GM18870 (cell line): Measurements from ENCODE around the gene APOH.

Experiments
- ATAC-seq: cut with Tn5 transposase; IDR thresholded peaks from one replicate; pipeline ENCODE4 v1.9.1; 2021; ENCODE audit warnings: moderate library complexity; ENCODE audit not compliant: unreplicated experiment

Gene APOH

GRCh38 chr17:66235377-66235994, 6.3 kb upstream of the APOH start:
- ATAC-seq: no peak

DNA sequence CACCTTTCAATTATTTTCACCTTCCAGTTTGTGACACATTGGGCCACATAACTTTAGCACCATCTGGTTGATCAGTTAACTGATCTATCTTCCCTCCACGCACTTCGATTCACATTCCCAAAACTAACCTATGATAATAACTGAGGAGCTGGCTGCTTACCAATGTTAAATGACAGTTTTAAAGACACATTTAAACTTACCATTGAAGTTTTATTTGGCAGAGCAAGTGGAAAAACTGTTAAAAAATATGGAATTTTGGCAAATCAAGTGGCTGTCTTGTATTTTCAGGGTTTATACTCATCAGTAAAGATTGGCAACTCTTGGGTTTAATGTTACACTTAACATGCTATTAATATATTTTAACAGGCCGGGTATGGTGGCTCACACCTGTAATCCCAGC, 5.4 kb upstream of the APOH start:
- ATAC-seq: no peak

DNA sequence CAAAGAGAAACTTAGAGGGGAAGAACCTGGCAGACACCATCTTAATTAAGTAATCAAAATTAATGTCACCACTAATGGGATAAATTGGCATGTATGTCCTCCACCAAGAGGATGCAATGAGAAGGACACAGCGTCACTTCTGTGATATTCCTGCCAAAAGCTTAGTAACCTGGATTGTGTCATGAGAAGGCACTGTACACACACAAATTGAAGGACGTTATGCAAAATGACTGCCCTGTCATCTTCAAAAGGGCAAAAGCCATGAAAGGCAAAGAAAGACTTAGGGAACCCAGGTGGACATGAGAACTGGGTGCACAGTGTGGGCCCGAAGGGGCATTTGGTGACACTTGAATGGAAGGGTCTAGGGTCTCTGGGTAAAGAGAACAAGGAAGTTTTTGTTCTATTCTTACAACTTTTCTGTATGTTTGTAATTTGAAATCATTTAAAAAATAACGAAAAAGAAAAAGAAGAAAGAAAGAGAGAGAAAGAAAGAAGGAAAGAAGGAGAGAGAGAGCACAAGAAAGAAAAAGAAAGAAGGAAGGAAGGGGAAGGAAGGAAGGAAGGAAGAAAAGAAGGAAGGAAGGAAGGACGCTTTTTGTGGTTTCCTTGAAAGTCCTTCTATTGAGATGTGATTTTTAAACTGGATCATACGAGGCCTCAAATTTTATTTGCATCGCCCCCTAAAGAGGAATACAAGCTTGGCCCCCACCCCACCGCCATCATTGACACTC, 4.0 kb upstream of the APOH start:
- ATAC-seq: no peak

- ATAC-seq: no peak
Measured at GRCh38 chr17:66230922-66231591, 1.8 kb upstream of the APOH start.

DNA sequence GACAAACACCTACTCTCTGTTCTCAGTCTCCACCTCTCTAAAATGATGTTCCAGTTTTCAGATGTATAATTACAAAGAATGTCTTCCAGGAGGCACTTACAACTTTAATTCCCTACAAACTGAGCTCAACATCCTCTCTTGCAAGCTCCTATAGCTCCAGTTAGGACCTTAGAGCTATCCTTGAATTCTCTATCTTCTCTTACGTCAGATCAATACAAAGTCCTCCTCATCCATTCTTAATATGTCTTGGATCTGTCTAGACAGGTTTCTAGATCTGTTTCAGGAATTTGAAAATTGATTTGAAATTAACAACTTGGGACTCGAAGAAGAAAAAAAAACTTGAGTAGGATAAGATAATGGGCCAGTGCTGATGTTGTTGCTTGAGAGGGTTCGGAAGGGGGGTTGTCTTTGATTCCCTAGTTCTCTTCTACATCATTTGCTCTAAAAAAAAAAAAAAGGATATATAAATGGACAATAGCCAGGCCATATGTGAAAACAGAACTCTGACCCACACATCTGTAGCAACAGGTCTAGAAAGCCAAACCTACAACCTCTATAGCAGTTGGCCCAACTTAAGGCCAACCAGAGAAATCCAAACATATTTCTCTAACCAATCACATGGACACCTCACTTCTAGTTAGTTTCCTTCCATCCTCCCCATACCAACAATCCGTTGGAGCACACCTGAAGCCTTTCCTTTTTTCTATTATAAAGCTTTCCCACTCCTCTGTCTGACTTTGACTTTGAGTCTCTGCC, 746 bp upstream of the APOH start:
- ATAC-seq: no peak

- ATAC-seq: no peak
Measured at GRCh38 chr17:66227212-66228045, 1.8 kb downstream of the APOH start.

DNA sequence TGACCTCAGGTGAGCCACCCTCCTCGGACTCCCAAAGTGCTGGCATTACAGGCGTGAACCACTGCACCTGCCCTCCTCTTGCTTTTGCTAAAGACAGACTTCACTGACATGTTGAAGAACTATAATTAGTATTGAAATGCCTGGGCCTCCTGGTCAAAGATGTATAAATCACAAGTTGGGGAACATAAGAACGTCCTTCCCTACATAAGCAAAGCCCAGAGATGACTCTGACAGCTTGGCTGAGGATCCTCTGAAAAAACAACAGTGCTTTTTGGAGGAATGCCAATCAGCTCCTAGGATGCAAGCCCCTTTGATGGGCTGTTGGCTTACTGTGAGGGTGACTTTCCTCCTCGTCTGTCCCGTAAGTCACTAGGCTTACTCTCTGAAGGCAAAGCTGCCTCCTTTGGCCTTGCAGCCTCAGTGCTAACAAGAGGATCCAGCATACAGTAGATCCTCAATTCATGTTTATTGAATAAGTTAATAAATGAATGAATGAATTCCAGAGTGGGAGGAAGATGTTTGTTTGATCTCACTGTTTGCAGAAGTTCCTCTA, 6.3 kb downstream of the APOH start:
- no peak for ATAC-seq

- ATAC-seq: no peak
Measured at GRCh38 chr17:66221755-66222530, 7.3 kb downstream of the APOH start.

DNA sequence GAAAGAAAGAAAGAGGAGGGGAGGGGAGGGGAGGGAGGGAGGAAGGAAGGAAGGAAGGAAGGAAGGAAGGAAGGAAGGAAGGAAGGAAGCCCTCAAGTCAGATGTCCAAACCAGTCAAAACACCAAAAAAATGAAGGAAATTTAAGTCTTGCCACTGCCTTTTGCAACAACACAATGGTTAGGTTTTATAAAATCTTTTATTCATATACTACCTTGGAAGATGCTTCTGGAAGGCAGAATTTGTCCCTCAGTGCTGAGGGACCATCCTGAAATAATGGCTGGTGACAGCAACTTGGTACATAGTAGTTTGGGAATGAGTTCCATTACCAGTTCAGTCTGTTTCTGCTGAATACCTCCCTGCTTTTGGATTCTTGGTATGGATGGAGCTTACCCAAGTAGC, 7.9 kb downstream of the APOH start:
- ATAC-seq: no peak

GRCh38 chr17:66220079-66220835, 9.0 kb downstream of the APOH start:
- ATAC-seq: no peak

GRCh38 chr17:66215529-66215911, 13.7 kb downstream of the APOH start:
- ATAC-seq: no peak

- no peak for ATAC-seq
Measured at GRCh38 chr17:66214884-66215528, 14.2 kb downstream of the APOH start.

GRCh38 chr17:66211047-66211810, 18.0 kb downstream of the APOH start:
- ATAC-seq: no peak

DNA sequence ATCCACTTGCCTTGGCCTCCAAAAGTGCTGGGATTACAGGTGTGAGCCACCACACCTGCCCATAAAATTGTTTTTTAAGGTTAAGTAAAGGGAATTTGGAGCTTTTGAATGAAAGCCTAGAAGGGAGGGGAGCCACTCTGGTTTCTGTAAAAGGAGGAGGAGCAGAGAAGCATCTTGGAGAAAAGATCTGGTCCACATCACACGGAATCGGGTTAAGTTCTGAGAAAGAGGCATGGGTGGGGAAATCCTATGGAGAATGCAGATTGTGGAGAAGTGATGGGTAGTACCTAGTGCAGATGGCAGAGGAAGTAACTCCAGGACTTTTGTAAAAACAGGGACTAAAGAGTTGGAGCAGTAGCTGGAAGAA, 19.0 kb downstream of the APOH start:
- ATAC-seq: no peak

DNA sequence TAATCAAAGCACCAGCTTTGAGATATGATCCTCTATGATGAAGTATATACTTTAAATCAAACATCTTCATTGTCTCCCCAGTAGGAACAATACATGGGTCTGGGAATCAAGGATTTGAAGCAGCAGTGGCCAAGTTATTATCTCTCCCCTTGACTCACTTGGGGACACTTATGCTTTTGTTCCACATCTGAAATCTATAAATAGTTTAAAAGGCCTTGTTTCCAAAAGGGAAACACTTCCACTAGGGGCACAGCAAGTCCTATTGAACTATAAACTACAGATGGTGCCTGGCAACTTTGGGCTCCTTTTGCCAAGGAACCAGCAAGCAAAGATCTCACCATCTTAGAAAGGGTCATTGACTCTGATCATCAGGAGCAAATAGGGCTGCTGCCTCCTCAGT, 21.3 kb downstream of the APOH start:
- ATAC-seq: no peak

DNA sequence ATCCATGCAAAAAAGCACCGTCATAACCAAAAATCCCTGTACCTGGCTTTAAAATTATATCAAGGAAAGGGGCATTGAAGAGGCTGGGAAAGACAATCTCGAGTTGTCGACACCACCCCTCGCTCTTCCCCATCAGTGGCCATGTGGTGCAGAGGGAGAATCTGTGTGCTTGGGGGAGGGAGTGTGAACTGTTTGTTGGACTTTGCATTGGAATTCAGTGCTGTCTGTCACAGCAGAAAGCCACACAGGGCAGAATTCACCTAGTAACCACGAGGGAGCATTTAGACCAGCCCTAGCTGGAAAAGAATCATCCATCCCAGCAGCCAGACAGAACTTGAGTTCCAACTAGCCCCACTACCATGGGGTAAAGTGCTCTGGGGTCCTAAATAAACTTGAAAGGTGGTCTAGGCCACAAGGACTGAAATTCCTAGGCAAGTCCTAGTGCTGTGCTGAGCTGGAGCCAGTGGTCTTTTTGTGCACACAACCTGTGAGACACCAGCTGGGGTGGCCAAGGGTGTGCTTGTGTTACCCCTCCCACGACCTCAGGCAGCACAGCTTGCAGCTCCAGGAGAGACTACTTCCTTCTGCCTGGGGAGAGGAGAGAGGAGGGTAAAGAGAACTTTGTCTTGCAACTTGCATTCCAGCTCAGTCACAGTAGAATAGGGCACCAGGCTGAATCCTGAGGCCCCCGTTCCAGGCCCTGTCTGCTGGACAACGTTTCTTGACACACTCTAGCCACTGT, 25.8 kb downstream of the APOH start:
- ATAC-seq: no peak

- ATAC-seq: no peak
Measured at GRCh38 chr17:66200685-66201092, 28.5 kb downstream of the APOH start.
